Ishikawa (cell line): Measurements from ENCODE around the gene GRK5.

Experiments used
- CEBPB ChIP-seq: IDR thresholded peaks from 2 replicates; pipeline ENCODE4 v1.6.1; 2012
- CREB1 ChIP-seq: IDR thresholded peaks from 2 replicates; pipeline ENCODE4 v1.6.1; 2012; ENCODE audit warnings: low read depth
- EGR1 ChIP-seq: IDR thresholded peaks from 2 replicates; pipeline ENCODE4 v1.6.1; 2012
- EP300 ChIP-seq: IDR thresholded peaks from 2 replicates; pipeline ENCODE4 v1.6.1; 2012; ENCODE audit warnings: borderline replicate concordance
- FOXM1 ChIP-seq: IDR thresholded peaks from 2 replicates; pipeline ENCODE4 v1.6.1; 2012; ENCODE audit warnings: low read depth, borderline replicate concordance
- MAX ChIP-seq: IDR thresholded peaks from 2 replicates; pipeline ENCODE4 v1.6.1; 2012
- NFIC ChIP-seq: IDR thresholded peaks from 2 replicates; pipeline ENCODE4 v1.6.1; 2012
- RAD21 ChIP-seq: IDR thresholded peaks from 2 replicates; pipeline ENCODE4 v1.6.1; 2012; ENCODE audit warnings: low read depth
- REST ChIP-seq: IDR thresholded peaks from 2 replicates; pipeline ENCODE4 v1.6.1; 2012; ENCODE audit warnings: low read depth, mild to moderate bottlenecking
- TAF1 ChIP-seq: IDR thresholded peaks from 2 replicates; pipeline ENCODE4 v1.6.1; 2012; ENCODE audit warnings: low read depth, mild to moderate bottlenecking
- TCF12 ChIP-seq: IDR thresholded peaks from 2 replicates; pipeline ENCODE4 v1.6.1; 2012; ENCODE audit warnings: low read depth
- TEAD4 ChIP-seq: IDR thresholded peaks from 2 replicates; pipeline ENCODE4 v1.6.1; 2012
- USF1 ChIP-seq: IDR thresholded peaks from 2 replicates; pipeline ENCODE4 v1.6.1; 2012
- YY1 ChIP-seq: IDR thresholded peaks from 2 replicates; pipeline ENCODE4 v1.6.1; 2012; ENCODE audit warnings: low read depth
- ZBTB7A ChIP-seq: IDR thresholded peaks from 2 replicates; pipeline ENCODE4 v1.6.1; 2012; ENCODE audit warnings: low read depth

GRK5 gene

GRCh38 chr10:119425102-119425880, 217.9 kb downstream of the GRK5 start:
- TF ChIP-seq EP300: no peak
- TF ChIP-seq RAD21: no peak

GRCh38 chr10:119425881-119426170, 218.5 kb downstream of the GRK5 start:
- TF ChIP-seq EP300 (no peak), TAF1 (no peak), EGR1 (no peak), REST (no peak), FOXM1 (no peak), RAD21 (no peak), ZBTB7A (no peak), CEBPB (no peak), TEAD4 (no peak), USF1 (no peak), MAX (no peak), NFIC (no peak), TCF12 (no peak), YY1 (no peak)

GRCh38 chr10:119426699-119427098, 219.3 kb downstream of the GRK5 start:
- TF ChIP-seq YY1: no peak
- no peak for TF ChIP-seq CREB1
- no peak for TF ChIP-seq USF1
- no peak for TF ChIP-seq EGR1
- no peak for TF ChIP-seq TCF12
- TF ChIP-seq RAD21: no peak
- TF ChIP-seq CEBPB: no peak
- TF ChIP-seq ZBTB7A: no peak
- TF ChIP-seq REST: no peak
- no peak for TF ChIP-seq MAX
- TF ChIP-seq TEAD4: no peak
- TF ChIP-seq TAF1: no peak
- TF ChIP-seq EP300: no peak
- no peak for TF ChIP-seq NFIC
- TF ChIP-seq FOXM1: no peak

GRCh38 chr10:119427263-119427864, 220.0 kb downstream of the GRK5 start:
- TF ChIP-seq YY1 (0 out of 2 replicates have a peak, but pooled peaks have one; percentile 9), CREB1 (no peak), TCF12 (no peak), CEBPB (no peak)

- TF ChIP-seq ZBTB7A (no peak), REST (no peak), CEBPB (no peak), TEAD4 (0 out of 2 replicates have a peak, but pooled peaks have one; percentile 9), MAX (peak; percentile 16; the same call in 1 of the 2 replicates), CREB1 (no peak), FOXM1 (no peak), TCF12 (no peak), EP300 (no peak), USF1 (peak; percentile 52; the same call in 1 of the 2 replicates), EGR1 (0 out of 2 replicates have a peak, but pooled peaks have one; percentile 37), NFIC (no peak), TAF1 (no peak), YY1 (no peak), RAD21 (no peak)
These were observed 221.4 kb downstream of the GRK5 start for GRCh38 chr10:119428789-119429188.
